A673 (cell line): ENCODE results near the gene METTL23. TPM values are rescaled to one million over a fixed set of nuclear protein-coding genes. Genes with fewer than 3 reads are reported as not detected.
A peak's percentile ranks its signal among the peaks of the same experiment; 100 is the strongest.
"Not testable (repeated sequence)": the region's sequence is repeated elsewhere in the genome, so short reads cannot be mapped to it uniquely, and the experiment has no call there.

Source experiments
- BruUV-seq: library from RNA; stranded (reverse); fragments of 400-500 nt; replicated peaks from 2 replicates; lab custom pipeline; 2021; lab: Mats Ljungman, UMichigan
- CTCF ChIA-PET: fragments of 300-600 bp; sonication (Branson Sonifier 250); formaldehyde crosslinking; loops from one replicate; lab custom pipeline; 2022; ENCODE audit warnings: antibody characterized with exemption; lab: Charles Lee
- POLR2A ChIA-PET: fragments of 300-600 bp; sonication (Branson Sonifier 250); formaldehyde crosslinking; loops from one replicate; lab custom pipeline; 2022; ENCODE audit warnings: antibody characterized with exemption; ENCODE audit not compliant: low non-redundant PET; lab: Charles Lee
- DNase-seq: peaks from one replicate; pipeline ENCODE4 v3.0.0-alpha.2; 2015; ENCODE audit warnings: low spot score
- H3K27ac ChIP-seq: fragments of 200-600 bp; sonication (generic); 2 replicates; pipeline ENCODE4 v1.5.1; 2016; ENCODE audit warnings: mixed run types, low read depth, mild to moderate bottlenecking, mixed read lengths, antibody characterized with exemption, low read length; ENCODE audit not compliant: poor library complexity, severe bottlenecking
- H3K27me3 ChIP-seq: fragments of 200-600 bp; sonication (generic); replicated peaks from 2 replicates; pipeline ENCODE4 v1.6.1; 2017; ENCODE audit warnings: mixed run types, low read depth, mild to moderate bottlenecking, mixed read lengths, antibody characterized with exemption, low read length; ENCODE audit not compliant: insufficient read depth, poor library complexity
- H3K36me3 ChIP-seq: fragments of 200-600 bp; sonication (generic); 2 replicates; pipeline ENCODE4 v1.6.1; 2016; ENCODE audit warnings: mixed run types, mild to moderate bottlenecking, mixed read lengths, antibody characterized with exemption, low read length; ENCODE audit not compliant: insufficient read depth, poor library complexity, severe bottlenecking
- H3K4me1 ChIP-seq: fragments of 200-600 bp; sonication (generic); 2 replicates; pipeline ENCODE4 v1.6.1; 2017; ENCODE audit warnings: mixed run types, mild to moderate bottlenecking, mixed read lengths, antibody characterized with exemption, low read length; ENCODE audit not compliant: insufficient read depth, poor library complexity, severe bottlenecking
- H3K4me3 ChIP-seq: fragments of 200-600 bp; sonication (generic); 2 replicates; pipeline ENCODE4 v1.5.1; 2016; ENCODE audit warnings: low read depth, mixed run types, mild to moderate bottlenecking, mixed read lengths, low read length; ENCODE audit not compliant: poor library complexity, severe bottlenecking
- H3K9me3 ChIP-seq: fragments of 200-600 bp; sonication (generic); 2 replicates; pipeline ENCODE4 v1.6.1; 2016; ENCODE audit warnings: mixed run types, low read depth, mild to moderate bottlenecking, mixed read lengths, antibody characterized with exemption, low read length; ENCODE audit not compliant: poor library complexity, severe bottlenecking
- EZH2 ChIP-seq: fragments of 200-600 bp; sonication (generic); IDR thresholded peaks from 2 replicates; pipeline ENCODE4 v1.6.1; 2017; ENCODE audit warnings: borderline replicate concordance, low read depth, mild to moderate bottlenecking, mixed read lengths, antibody characterized with exemption, low read length; ENCODE audit not compliant: poor library complexity, severe bottlenecking
- intact Hi-C: fragments of 100-400 bp; cut with micrococcal nuclease; formaldehyde crosslinking; loops from one replicate; pipeline ENCODE4 v1.10.0; 2022; ENCODE audit not compliant: unreplicated experiment
- total RNA-seq: library from RNA; stranded (reverse); gene quantifications from 2 replicates; pipeline ENCODE4 v1.2.3, GENCODE V29; 2021
- TF ChIP-seq, protein P1 (sequence below): fragments of 300-800, 200-600 bp; sonication (generic); conservative IDR thresholded peaks from 2 replicates; pipeline ENCODE4 v1.5.1; 2017; ENCODE audit warnings: low read depth, mild to moderate bottlenecking, antibody characterized with exemption, low read length, moderate library complexity, mixed read lengths

METTL23 gene
- total RNA-seq, 1 experiment from 2014 or later, result 42.4 TPM

DNA sequence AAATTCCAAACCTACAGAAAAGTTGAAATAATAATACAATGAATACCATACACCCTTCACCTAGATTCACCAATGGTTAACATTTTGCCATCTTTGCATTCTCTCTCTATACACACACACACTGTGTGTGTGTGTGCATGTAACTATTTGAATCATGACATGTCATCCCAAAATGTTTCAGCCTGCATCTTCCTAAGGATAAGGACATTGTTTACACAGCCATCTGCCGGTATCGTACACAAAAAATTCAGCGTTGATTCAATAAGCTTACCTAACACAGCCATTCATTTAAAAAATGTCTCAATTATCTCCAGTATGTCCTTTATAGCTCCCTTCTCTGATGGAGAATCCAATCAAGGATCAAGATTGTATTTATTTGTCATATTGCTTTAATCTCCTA lies 19.8 kb upstream of the METTL23 start:
- no peaks in the 10 kb centered on the region for H3K9me3 ChIP-seq
- POLR2A ChIA-PET, result no interaction called here
- no peak for DNase-seq
- no peak overlapping the region for H3K4me3 ChIP-seq
- BruUV-seq, result no TSS peak
- no peak overlapping the region for H3K27ac ChIP-seq
- CTCF ChIA-PET, result no interaction called here
- no peaks in the 10 kb centered on the region for H3K36me3 ChIP-seq
- intact Hi-C loops, result no loop called here
- H3K27me3 ChIP-seq, result no peaks in the 10 kb centered on the region
- H3K4me1 ChIP-seq, result peaks cover 26% of the 10 kb centered on the region
- no peak for TF ChIP-seq EZH2
- TF ChIP-seq, protein P1, sequence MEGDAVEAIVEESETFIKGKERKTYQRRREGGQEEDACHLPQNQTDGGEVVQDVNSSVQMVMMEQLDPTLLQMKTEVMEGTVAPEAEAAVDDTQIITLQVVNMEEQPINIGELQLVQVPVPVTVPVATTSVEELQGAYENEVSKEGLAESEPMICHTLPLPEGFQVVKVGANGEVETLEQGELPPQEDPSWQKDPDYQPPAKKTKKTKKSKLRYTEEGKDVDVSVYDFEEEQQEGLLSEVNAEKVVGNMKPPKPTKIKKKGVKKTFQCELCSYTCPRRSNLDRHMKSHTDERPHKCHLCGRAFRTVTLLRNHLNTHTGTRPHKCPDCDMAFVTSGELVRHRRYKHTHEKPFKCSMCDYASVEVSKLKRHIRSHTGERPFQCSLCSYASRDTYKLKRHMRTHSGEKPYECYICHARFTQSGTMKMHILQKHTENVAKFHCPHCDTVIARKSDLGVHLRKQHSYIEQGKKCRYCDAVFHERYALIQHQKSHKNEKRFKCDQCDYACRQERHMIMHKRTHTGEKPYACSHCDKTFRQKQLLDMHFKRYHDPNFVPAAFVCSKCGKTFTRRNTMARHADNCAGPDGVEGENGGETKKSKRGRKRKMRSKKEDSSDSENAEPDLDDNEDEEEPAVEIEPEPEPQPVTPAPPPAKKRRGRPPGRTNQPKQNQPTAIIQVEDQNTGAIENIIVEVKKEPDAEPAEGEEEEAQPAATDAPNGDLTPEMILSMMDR, result no peak

DNA sequence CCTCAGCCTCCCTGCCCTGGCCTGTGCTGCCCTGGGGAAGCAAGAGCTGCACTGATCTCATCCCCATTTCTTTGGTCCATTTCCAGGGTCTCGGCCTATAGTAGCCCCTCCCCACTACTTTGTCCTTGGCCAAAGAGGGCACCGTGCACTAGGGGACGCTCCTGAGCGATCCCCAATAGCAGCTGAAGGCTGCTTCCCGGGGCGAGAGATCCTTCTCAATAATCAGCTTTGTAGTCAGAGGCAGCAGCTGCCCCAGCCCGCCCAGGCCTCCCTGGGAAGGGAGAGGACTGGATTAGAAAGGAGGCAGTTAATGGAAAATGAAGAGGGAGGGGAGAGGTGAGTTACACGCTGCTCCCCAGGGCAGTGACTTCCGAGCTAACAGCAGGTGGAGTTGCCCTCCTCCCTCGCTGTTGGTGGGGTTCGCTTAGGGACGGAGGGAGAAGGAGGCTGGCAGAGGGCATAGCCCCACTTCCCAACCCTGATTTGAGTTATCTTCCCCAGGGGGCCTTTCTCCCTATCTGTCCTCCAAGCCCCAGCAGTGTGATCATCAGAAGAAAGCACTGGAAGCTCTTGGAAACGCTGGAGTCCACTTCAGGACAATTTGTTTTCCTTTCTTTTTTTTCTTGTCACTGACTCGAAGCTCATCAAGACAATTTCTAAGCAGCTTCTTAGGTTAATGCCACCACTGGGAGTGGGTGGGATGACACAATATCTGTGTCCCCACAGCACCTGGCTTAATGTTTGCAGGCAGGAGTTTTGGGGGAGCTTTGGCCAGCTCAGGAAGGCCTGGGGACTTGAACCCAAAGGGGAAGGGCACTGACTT lies 18.4 kb upstream of the METTL23 start:
- H3K36me3 ChIP-seq, result no peaks in the 10 kb centered on the region
- TF ChIP-seq, protein P1, result no peak
- TF ChIP-seq EZH2, result no peak
- no peak for DNase-seq
- ChIA-PET POLR2A (no interaction called here), CTCF (no interaction called here)
- H3K4me3 ChIP-seq, result no peak overlapping the region
- no peaks in the 10 kb centered on the region for H3K27me3 ChIP-seq
- H3K9me3 ChIP-seq, result no peaks in the 10 kb centered on the region
- no TSS peak for BruUV-seq
- H3K27ac ChIP-seq, result peak overlapping the region; percentile 71
- peaks cover 27% of the 10 kb centered on the region for H3K4me1 ChIP-seq
- intact Hi-C loops, result no loop called here

DNA sequence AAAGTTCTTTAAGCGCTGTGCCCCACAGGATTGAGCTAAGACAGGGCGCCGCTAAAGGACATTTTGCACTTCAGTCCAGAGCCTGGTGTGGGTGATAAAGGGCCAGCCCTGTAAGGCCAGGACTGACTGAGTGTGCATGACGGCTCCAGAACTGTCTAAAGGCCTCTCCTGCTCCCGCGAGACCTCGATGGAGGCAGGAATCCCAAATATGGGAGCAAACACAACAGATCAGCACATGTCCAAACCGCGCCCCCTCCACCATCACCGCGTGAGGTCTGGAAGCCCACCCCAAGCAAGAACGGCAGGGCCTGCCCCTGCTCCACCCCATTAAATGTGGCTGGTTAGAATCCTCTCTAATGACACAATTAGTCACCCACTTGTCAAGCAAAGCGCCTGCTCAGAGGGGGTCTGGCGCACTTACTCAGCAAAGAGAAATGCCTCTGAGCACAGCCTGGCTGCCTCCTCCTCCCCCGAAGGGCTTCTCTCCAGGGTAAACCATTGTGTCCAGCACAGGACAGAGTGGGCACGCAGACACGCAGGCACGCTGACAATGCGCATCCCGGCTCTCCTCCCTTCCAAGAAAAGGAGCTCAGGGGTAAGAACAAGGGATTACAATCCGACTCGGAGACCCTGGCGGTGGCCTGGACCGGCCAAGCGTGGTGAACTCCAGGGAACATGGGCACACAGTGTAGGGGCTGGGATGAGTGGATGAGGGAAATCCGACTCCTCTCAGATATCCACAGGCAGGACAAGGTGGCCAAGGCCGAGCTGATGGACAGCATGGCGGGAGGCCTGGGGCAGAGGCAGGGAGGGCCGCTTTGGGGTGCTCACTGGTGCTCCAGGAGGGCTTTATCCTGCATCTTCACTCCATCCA lies 17.3 kb upstream of the METTL23 start:
- H3K27me3 ChIP-seq, result no peaks in the 10 kb centered on the region
- H3K4me1 ChIP-seq, result peaks cover 27% of the 10 kb centered on the region
- DNase-seq, result peak; percentile 92
- intact Hi-C loops, result no loop called here
- H3K36me3 ChIP-seq, result no peaks in the 10 kb centered on the region
- POLR2A ChIA-PET, result interaction anchor here (0.6 kb wide), 1 partner anchor 205 kb away, joined by 3 read pairs; no protein-coding TSS in a partner anchor
- TSS peak; percentile 35 for BruUV-seq
- CTCF ChIA-PET, result interaction anchor here (0.5 kb wide), 1 partner anchor 25 kb away, joined by 16 read pairs; no protein-coding TSS in a partner anchor
- H3K4me3 ChIP-seq, result peak overlapping the region; percentile 58
- H3K9me3 ChIP-seq, result no peaks in the 10 kb centered on the region
- TF ChIP-seq, protein P1, result no peak
- peak overlapping the region; percentile 71 for H3K27ac ChIP-seq

- H3K36me3 ChIP-seq, H3K27me3 ChIP-seq, H3K9me3 ChIP-seq, DNase-seq, BruUV-seq: not testable (repeated sequence)
- intact Hi-C loops, result loop anchor here (10.0 kb wide), 1 partner anchor 145 kb away; a partner anchor contains a TSS
- ChIA-PET POLR2A (interaction anchor here (0.6 kb wide), 1 partner anchor 206 kb away, joined by 3 read pairs; no protein-coding TSS in a partner anchor), CTCF (interaction anchor here (0.5 kb wide), 1 partner anchor 26 kb away, joined by 16 read pairs; no protein-coding TSS in a partner anchor)
- peak overlapping the region; percentile 58 for H3K4me3 ChIP-seq
- peak overlapping the region; percentile 71 for H3K27ac ChIP-seq
- H3K4me1 ChIP-seq, result peaks cover 31% of the 10 kb centered on the region
These were observed 16.4 kb upstream of the METTL23 start for GRCh38 chr17:76709951-76710862.
